ENCODE results near the gene RPP40. TPM values are rescaled to one million over a fixed set of nuclear protein-coding genes. Genes with fewer than 3 reads are reported as not detected.
A peak's percentile ranks its signal among the peaks of the same experiment; 100 is the strongest.
"Not testable (repeated sequence)": the region's sequence is repeated elsewhere in the genome, so short reads cannot be mapped to it uniquely, and the experiment has no call there.

The RPP40 gene
- total RNA-seq, 2 experiments from 2014 or later, result 5.0 to 6.3 TPM

GRCh38 chr6:5033214-5033904 is 29.5 kb upstream of the RPP40 start:
- not testable (repeated sequence) for ATAC-seq

DNA sequence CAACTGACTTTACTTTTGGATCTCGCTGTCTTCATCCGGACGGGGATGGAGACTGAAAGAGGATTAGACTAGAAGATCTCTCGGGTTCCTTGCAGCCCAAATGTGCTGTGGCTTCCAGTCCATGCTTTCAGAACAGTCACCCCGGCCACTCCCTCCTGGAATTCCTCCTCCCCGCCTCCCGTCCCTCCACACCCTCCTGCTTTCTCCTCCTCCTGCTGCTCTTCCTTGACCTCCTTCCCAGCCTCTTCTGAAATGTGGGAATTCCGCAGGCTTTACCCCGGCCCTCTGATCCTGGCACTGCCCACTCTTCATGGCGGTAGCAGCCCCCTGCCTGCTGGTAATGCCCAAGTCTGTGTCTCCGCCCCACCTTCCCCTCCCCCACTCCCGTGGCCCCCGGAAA is 28.9 kb upstream of the RPP40 start:
- CTCF ChIA-PET, result interaction anchor here (2.6 kb wide), 1 partner anchor 7 kb away, joined by 17 read pairs; no protein-coding TSS in a partner anchor
- not testable (repeated sequence) for H3K27ac Mint-ChIP-seq

More at GRCh38 chr6:5033214-5033904, 29.5 kb upstream of the RPP40 start:
- H3K36me3 Mint-ChIP-seq (ENCODE audit: low read depth); DNase-seq; H3K4me1 Mint-ChIP-seq (ENCODE audit: low read depth); H3K27ac Mint-ChIP-seq; POLR2A ChIA-PET; H3K9me3 Mint-ChIP-seq (ENCODE audit: insufficient read depth); CTCF ChIA-PET; H3K27me3 Mint-ChIP-seq (ENCODE audit: low read depth); H3K4me3 Mint-ChIP-seq: not testable (repeated sequence)

GRCh38 chr6:5031150-5031549 is 27.3 kb upstream of the RPP40 start:
- DNase-seq (no peak), ATAC-seq (no peak)
- ChIA-PET POLR2A (no interaction called here), CTCF (interaction anchor here (0.7 to 2.6 kb wide), 14 partner anchors 9 to 188 kb away, joined by 3 to 17 read pairs (median 4); partner anchors contain the start of gene RPP40)
- Mint-ChIP-seq H3K27me3 (ENCODE audit: low read depth) (peaks cover 3% of the 10 kb centered on the region), H3K36me3 (ENCODE audit: low read depth) (no peaks in the 10 kb centered on the region), H3K4me3 (no peak overlapping the region), H3K4me1 (ENCODE audit: low read depth) (peaks cover 12% of the 10 kb centered on the region), H3K27ac (no peak overlapping the region), H3K9me3 (ENCODE audit: insufficient read depth) (peaks cover 4% of the 10 kb centered on the region)

More for the DNA sequence above, 28.9 kb upstream of the RPP40 start:
- H3K9me3 Mint-ChIP-seq (ENCODE audit: insufficient read depth); POLR2A ChIA-PET; H3K36me3 Mint-ChIP-seq (ENCODE audit: low read depth); DNase-seq; H3K4me3 Mint-ChIP-seq; H3K27me3 Mint-ChIP-seq (ENCODE audit: low read depth); H3K4me1 Mint-ChIP-seq (ENCODE audit: low read depth); ATAC-seq: not testable (repeated sequence)

DNA sequence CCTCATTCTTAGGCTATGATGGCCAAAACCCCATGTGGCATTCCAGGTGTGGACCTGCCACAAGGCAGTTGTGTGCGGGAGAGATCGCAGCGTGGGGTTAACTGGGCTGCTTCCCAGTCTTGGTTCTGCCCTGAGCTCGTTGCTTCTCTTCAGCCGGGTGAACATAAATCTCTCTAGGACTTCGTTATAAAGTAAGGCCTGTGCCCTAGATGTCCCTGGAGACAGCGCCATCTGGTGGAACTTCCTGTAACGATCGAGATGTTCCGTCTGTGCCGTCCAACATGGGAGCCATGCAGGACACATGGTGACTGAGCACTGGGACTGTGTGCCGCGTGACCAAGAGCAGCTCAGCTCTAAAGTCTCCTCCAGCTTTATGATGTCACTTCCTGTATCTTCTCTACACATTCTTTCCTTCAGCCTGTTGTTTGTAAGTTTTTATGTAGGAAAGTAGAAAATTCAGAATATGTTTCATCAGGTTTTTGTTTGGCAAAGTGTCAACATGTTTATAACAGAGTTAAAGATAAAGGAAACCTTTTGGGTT is 26.8 kb upstream of the RPP40 start:
- H3K4me3 Mint-ChIP-seq, result no peak overlapping the region
- H3K36me3 Mint-ChIP-seq (ENCODE audit: low read depth), result no peaks in the 10 kb centered on the region
- H3K9me3 Mint-ChIP-seq (ENCODE audit: insufficient read depth), result no peaks in the 10 kb centered on the region
- ATAC-seq (peak; percentile 94), DNase-seq (peak; percentile 84)
- peaks cover 3% of the 10 kb centered on the region for H3K27me3 Mint-ChIP-seq (ENCODE audit: low read depth)
- peaks cover 16% of the 10 kb centered on the region for H3K4me1 Mint-ChIP-seq (ENCODE audit: low read depth)
- POLR2A ChIA-PET, result no interaction called here
- CTCF ChIA-PET, result interaction anchor here (0.7 to 2.6 kb wide), 16 partner anchors 9 to 259 kb away, joined by 3 to 17 read pairs (median 4); partner anchors contain the start of gene RPP40
- no peak overlapping the region for H3K27ac Mint-ChIP-seq

GRCh38 chr6:5029609-5030008 is 25.8 kb upstream of the RPP40 start:
- no peak for DNase-seq
- ChIA-PET POLR2A (no interaction called here), CTCF (interaction anchor here (1.1 to 1.9 kb wide), 4 partner anchors 15 to 351 kb away, joined by 3 to 13 read pairs (median 6); partner anchors contain the start of gene RPP40)
- Mint-ChIP-seq H3K9me3 (ENCODE audit: insufficient read depth) (no peaks in the 10 kb centered on the region), H3K27ac (no peak overlapping the region), H3K4me1 (ENCODE audit: low read depth) (peaks cover 16% of the 10 kb centered on the region), H3K27me3 (ENCODE audit: low read depth) (peaks cover 3% of the 10 kb centered on the region), H3K36me3 (ENCODE audit: low read depth) (no peaks in the 10 kb centered on the region), H3K4me3 (no peak overlapping the region)
- ATAC-seq, result no peak

DNA sequence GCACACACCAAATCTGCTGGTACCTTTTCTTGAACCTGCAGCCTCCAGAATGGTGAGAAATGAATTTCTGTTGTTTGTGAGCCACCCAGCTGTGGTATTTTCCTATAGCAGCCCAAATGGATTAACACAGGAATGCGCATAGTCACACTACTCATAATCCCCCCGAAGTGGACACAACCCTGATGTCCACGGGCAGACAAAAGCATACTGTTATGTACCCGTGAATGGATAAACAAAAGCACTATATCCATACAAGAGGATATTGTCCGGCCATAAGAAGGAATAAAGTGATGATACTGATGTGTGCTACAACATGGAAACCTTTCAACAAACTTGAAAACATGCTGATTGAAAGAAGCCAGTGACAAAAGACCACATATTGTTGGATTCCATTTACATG is 25.1 kb upstream of the RPP40 start:
- CTCF ChIA-PET, result interaction anchor here (1.1 kb wide), 1 partner anchor 351 kb away, joined by 3 read pairs; no protein-coding TSS in a partner anchor
- peaks cover 13% of the 10 kb centered on the region for H3K4me1 Mint-ChIP-seq (ENCODE audit: low read depth)
- no peak for DNase-seq

GRCh38 chr6:5028301-5028700 is 24.5 kb upstream of the RPP40 start:
- H3K4me1 Mint-ChIP-seq (ENCODE audit: low read depth), result peaks cover 13% of the 10 kb centered on the region
- no peak for ATAC-seq
- H3K27ac Mint-ChIP-seq, result no peak overlapping the region
- H3K27me3 Mint-ChIP-seq (ENCODE audit: low read depth), result peaks cover 3% of the 10 kb centered on the region
- H3K4me3 Mint-ChIP-seq, result no peak overlapping the region
- ChIA-PET CTCF (no interaction called here), POLR2A (no interaction called here)
- H3K36me3 Mint-ChIP-seq (ENCODE audit: low read depth), result no peaks in the 10 kb centered on the region
- H3K9me3 Mint-ChIP-seq (ENCODE audit: insufficient read depth), result no peaks in the 10 kb centered on the region
- no peak for DNase-seq

More for the DNA sequence above, 25.1 kb upstream of the RPP40 start:
- Mint-ChIP-seq H3K27ac (no peak overlapping the region), H3K4me3 (no peak overlapping the region), H3K36me3 (ENCODE audit: low read depth) (no peaks in the 10 kb centered on the region), H3K27me3 (ENCODE audit: low read depth) (peaks cover 3% of the 10 kb centered on the region), H3K9me3 (ENCODE audit: insufficient read depth) (no peaks in the 10 kb centered on the region)
- POLR2A ChIA-PET, result no interaction called here
- ATAC-seq, result no peak

GRCh38 chr6:5025911-5026819 is 22.3 kb upstream of the RPP40 start:
- H3K4me1 Mint-ChIP-seq (ENCODE audit: low read depth), result peaks cover 13% of the 10 kb centered on the region
- ChIA-PET CTCF (no interaction called here), POLR2A (interaction anchor here (0.6 kb wide), 1 partner anchor 23 kb away, joined by 3 read pairs; the partner anchor contains the start of gene RPP40)
- H3K36me3 Mint-ChIP-seq (ENCODE audit: low read depth), result no peaks in the 10 kb centered on the region
- no peak overlapping the region for H3K27ac Mint-ChIP-seq
- peak overlapping the region; percentile 66 for H3K4me3 Mint-ChIP-seq
- H3K27me3 Mint-ChIP-seq (ENCODE audit: low read depth), result peaks cover 3% of the 10 kb centered on the region
- DNase-seq (no peak), ATAC-seq (no peak)
- no peaks in the 10 kb centered on the region for H3K9me3 Mint-ChIP-seq (ENCODE audit: insufficient read depth)

- CTCF ChIA-PET, result no interaction called here
- Mint-ChIP-seq H3K4me1 (ENCODE audit: low read depth) (peaks cover 7% of the 10 kb centered on the region), H3K36me3 (ENCODE audit: low read depth) (no peaks in the 10 kb centered on the region), H3K27ac (no peak overlapping the region), H3K4me3 (no peak overlapping the region), H3K9me3 (ENCODE audit: insufficient read depth) (no peaks in the 10 kb centered on the region), H3K27me3 (ENCODE audit: low read depth) (peaks cover 6% of the 10 kb centered on the region)
- DNase-seq (no peak), ATAC-seq (no peak)
- POLR2A ChIA-PET, result no interaction called here
Observed at GRCh38 chr6:5023923-5024322, 20.1 kb upstream of the RPP40 start.

GRCh38 chr6:5020142-5020541 is 16.3 kb upstream of the RPP40 start:
- ATAC-seq (no peak), DNase-seq (no peak)
- H3K36me3 Mint-ChIP-seq (ENCODE audit: low read depth), result no peaks in the 10 kb centered on the region
- H3K27ac Mint-ChIP-seq, result no peak overlapping the region
- H3K9me3 Mint-ChIP-seq (ENCODE audit: insufficient read depth), result no peaks in the 10 kb centered on the region
- POLR2A ChIA-PET, result no interaction called here
- H3K4me3 Mint-ChIP-seq, result no peak overlapping the region
- CTCF ChIA-PET, result interaction anchor here (1.7 kb wide), 1 partner anchor 10 kb away, joined by 5 read pairs; no protein-coding TSS in a partner anchor
- no peaks in the 10 kb centered on the region for H3K4me1 Mint-ChIP-seq (ENCODE audit: low read depth)
- peaks cover 7% of the 10 kb centered on the region for H3K27me3 Mint-ChIP-seq (ENCODE audit: low read depth)

DNA sequence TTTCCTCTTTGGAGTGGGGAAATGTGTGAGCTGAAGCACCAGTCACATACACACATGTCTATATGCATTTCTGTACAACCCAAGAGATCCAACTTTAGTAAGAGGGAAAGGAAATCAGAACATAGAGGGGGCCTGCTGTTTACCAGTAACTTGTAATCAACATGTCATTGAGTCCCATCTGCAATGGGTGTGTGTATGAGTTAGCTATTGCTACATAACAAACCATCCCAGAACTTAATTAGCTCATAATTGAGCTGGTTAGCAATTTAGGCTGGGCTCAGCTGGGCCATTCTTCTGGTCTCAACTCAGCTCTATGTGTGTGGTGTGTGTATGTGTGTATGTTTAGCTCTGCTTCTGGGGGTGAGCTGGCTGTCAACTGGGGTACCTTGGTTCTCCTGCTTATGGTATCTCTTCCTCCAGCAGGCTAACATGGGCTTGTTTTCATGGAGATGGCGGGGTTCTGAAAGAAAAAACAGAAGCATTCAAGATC is 10.3 kb upstream of the RPP40 start:
- H3K36me3 Mint-ChIP-seq (ENCODE audit: low read depth), result no peaks in the 10 kb centered on the region
- no peaks in the 10 kb centered on the region for H3K4me1 Mint-ChIP-seq (ENCODE audit: low read depth)
- peaks cover 6% of the 10 kb centered on the region for H3K27me3 Mint-ChIP-seq (ENCODE audit: low read depth)
- H3K9me3 Mint-ChIP-seq (ENCODE audit: insufficient read depth), result peaks cover 3% of the 10 kb centered on the region
- H3K4me3 Mint-ChIP-seq, result no peak overlapping the region
- ChIA-PET CTCF (interaction anchor here (3.2 kb wide), 1 partner anchor 16 kb away, joined by 13 read pairs; no protein-coding TSS in a partner anchor), POLR2A (no interaction called here)
- ATAC-seq (no peak), DNase-seq (no peak)
- H3K27ac Mint-ChIP-seq, result no peak overlapping the region

Measured in activated CD8-positive, alpha-beta T cell treated with anti-CD3 and anti-CD28 coated beads, Interleukin-2, amount 10 ng/mL, durations not matched to agents 7 days and 5 days (primary cell).